CD14-positive monocyte (primary cell): Measurements from ENCODE around the gene INSYN2B. TPM values are rescaled to one million over a fixed set of nuclear protein-coding genes. Genes with fewer than 3 reads are reported as not detected.

Experiments used
- DNase-seq, 3 donors: peaks; one replicate each; pipeline ENCODE4 v3.0.0-alpha.2; 2011 to 2022
- H2AFZ ChIP-seq: 2 replicates; pipeline ENCODE4 v1.6.0; 2012; ENCODE audit warnings: mild to moderate bottlenecking, low read depth, low read length, inconsistent platforms; ENCODE audit not compliant: insufficient read depth, poor library complexity, severe bottlenecking
- H3K27ac ChIP-seq, 2 donors: 1 replicate in 1 of 2; 2 replicates in 1 of 2; pipeline ENCODE4 v1.5.1; 2012 to 2013; ENCODE audit warnings: low read length in 2 of 2, control low read depth in 1 of 2, inconsistent platforms in 1 of 2, low read depth in 1 of 2, mild to moderate bottlenecking in 1 of 2
- H3K27me3 ChIP-seq, 2 donors: one replicate each; pipeline versions ENCODE4 v1.6.0 to v1.6.1; 2011 to 2013; ENCODE audit warnings: low read length in 2 of 2; ENCODE audit not compliant: control insufficient read depth in 2 of 2, insufficient read depth in 2 of 2
- H3K36me3 ChIP-seq, 2 donors: replicated peaks in 1 of 2; 1 replicate in 1 of 2; 2 replicates in 1 of 2; pipeline versions ENCODE4 v1.5.1 to v1.6.1; 2012 to 2013; ENCODE audit warnings: low read length in 2 of 2, control low read depth in 1 of 2, inconsistent platforms in 1 of 2, mild to moderate bottlenecking in 1 of 2; ENCODE audit not compliant: insufficient read depth in 2 of 2, control insufficient read depth in 1 of 2
- H3K4me1 ChIP-seq, 2 donors: 1 replicate in 1 of 2; 2 replicates in 1 of 2; pipeline versions ENCODE4 v1.5.1 to v1.6.1; 2012 to 2013; ENCODE audit warnings: low read length in 2 of 2, control low read depth in 1 of 2, inconsistent platforms in 1 of 2, mild to moderate bottlenecking in 1 of 2, moderate library complexity in 1 of 2; ENCODE audit not compliant: insufficient read depth in 2 of 2, control insufficient read depth in 1 of 2
- H3K4me2 ChIP-seq: replicated peaks from 2 replicates; pipeline ENCODE3; 2012; ENCODE audit warnings: low read length, moderate library complexity, mild to moderate bottlenecking; ENCODE audit not compliant: poor library complexity, severe bottlenecking; ENCODE audit errors: extremely low read depth
- H3K4me3 ChIP-seq, 3 experiments: fragments of 200-600 bp in 1 of 3; sonication (generic) in 1 of 3; replicated peaks in 1 of 3; 1 replicate in 2 of 3; 2 replicates in 1 of 3; pipeline ENCODE4 v1.5.1; 2011 to 2013; ENCODE audit warnings: low read length in 3 of 3, mild to moderate bottlenecking in 3 of 3, control low read depth in 2 of 3, low read depth in 2 of 3, inconsistent platforms in 1 of 3, moderate library complexity in 1 of 3
- H3K79me2 ChIP-seq: 2 replicates; pipeline ENCODE4 v1.6.0; 2012; ENCODE audit warnings: mild to moderate bottlenecking, control low read depth, inconsistent platforms, low read length, moderate library complexity; ENCODE audit not compliant: insufficient read depth
- H3K9ac ChIP-seq: 2 replicates; pipeline ENCODE4 v1.6.0; 2017; ENCODE audit warnings: low read length, mild to moderate bottlenecking; ENCODE audit not compliant: insufficient read depth, poor library complexity, severe bottlenecking
- H3K9me3 ChIP-seq, 2 donors: replicated peaks in 1 of 2; 1 replicate in 1 of 2; 2 replicates in 1 of 2; pipeline versions ENCODE4 v1.5.1 to v1.6.1; 2012 to 2013; ENCODE audit warnings: low read length in 2 of 2, control low read depth in 1 of 2; ENCODE audit not compliant: control insufficient read depth in 1 of 2, insufficient read depth in 1 of 2
- H4K20me1 ChIP-seq: 2 replicates; pipeline ENCODE4 v1.6.0; 2012; ENCODE audit warnings: mild to moderate bottlenecking, low read length, control low read depth, moderate library complexity; ENCODE audit not compliant: insufficient read depth
- H3K27ac Mint-ChIP-seq, 7 donors: one replicate each; pipeline ENCODE4 v1.8.0; 2020; ENCODE audit warnings: mild to moderate bottlenecking in 7 of 7, mixed read lengths in 7 of 7, moderate library complexity in 6 of 7, inconsistent platforms in 2 of 7
- H3K27me3 Mint-ChIP-seq, 3 donors: one replicate each; pipeline ENCODE4 v1.8.0; 2021 to 2022; ENCODE audit warnings: low read depth in 3 of 3, mild to moderate bottlenecking in 3 of 3, mixed read lengths in 3 of 3, moderate library complexity in 3 of 3, inconsistent platforms in 1 of 3
- H3K36me3 Mint-ChIP-seq, 2 donors: one replicate each; pipeline ENCODE4 v1.8.0; 2020; ENCODE audit warnings: mixed read lengths in 2 of 2, inconsistent platforms in 1 of 2, mild to moderate bottlenecking in 1 of 2
- H3K4me1 Mint-ChIP-seq: one replicate; pipeline ENCODE4 v1.8.0; 2020; ENCODE audit warnings: mild to moderate bottlenecking, mixed read lengths
- H3K4me3 Mint-ChIP-seq, 2 donors: one replicate each; pipeline ENCODE4 v1.8.0; 2020; ENCODE audit warnings: mild to moderate bottlenecking in 2 of 2, mixed read lengths in 2 of 2, moderate library complexity in 1 of 2
- H3K9me3 Mint-ChIP-seq, 7 donors: one replicate each; pipeline ENCODE4 v1.8.0; 2020 to 2022; ENCODE audit warnings: mixed read lengths in 7 of 7, mild to moderate bottlenecking in 6 of 7, moderate library complexity in 6 of 7, inconsistent platforms in 2 of 7
- CTCF ChIP-seq: fragments of 200-600 bp; IDR thresholded peaks from one replicate; pipeline ENCODE4 v1.8.0; 2022; ENCODE audit warnings: antibody characterized with exemption, mild to moderate bottlenecking
- WGBS: methylation state at CpG from one replicate; pipeline ENCODE4 v1.1.5; 2013; ENCODE audit warnings: missing lambda C conversion rate; ENCODE audit not compliant: insufficient coverage; 5-methylcytosine and 5-hydroxymethylcytosine counted together
- intact Hi-C, 2 donors: fragments of 100-400 bp; cut with micrococcal nuclease; formaldehyde crosslinking; loops; one replicate each; pipeline versions ENCODE4 v1.15.0 to v1.15.1; 2023
- polyA plus RNA-seq, 3 donors: library from polyadenylated mRNA; depleted of rRNA in 1 of 3; unstranded in 2 of 3; stranded (reverse) in 1 of 3; fragments of 300-500 nt in 2 of 3; fragments of >200 nt in 1 of 3; fragmentation: Illumina TruSeq in 2 of 3; gene quantifications; 1 replicate in 2 of 3; 2 replicates in 1 of 3; pipeline ENCODE4 v1.2.3, GENCODE V29; 2012 to 2021

Gene INSYN2B
- polyA plus RNA-seq, 3 donors = 0.17 TPM; not detected in 2

GRCh38 chr5:169950333-169950732 lies 30.0 kb downstream of the INSYN2B start:
- intact Hi-C loops = no loop called here

GRCh38 chr5:169946743-169947295 lies 33.5 kb downstream of the INSYN2B start:
- no peak for DNase-seq
- no peaks in the 10 kb centered on the region for H3K9me3 ChIP-seq
- no peak overlapping the region for H3K9ac ChIP-seq
- Mint-ChIP-seq H3K4me1 (peaks cover 26% of the 10 kb centered on the region), H3K9me3 (no peaks in the 10 kb centered on the region), H3K36me3 (peaks cover 53 to 71% of the 10 kb centered on the region in 2 donors), H3K4me3 (no peak overlapping the region), H3K27me3 (peaks cover 0 to 4% (median 0%) of the 10 kb centered on the region in 3 donors), H3K27ac (peak overlapping the region in 3 of 7 donors; percentile 32 to 68 (median 54))
- peaks cover 24% of the 10 kb centered on the region for H3K79me2 ChIP-seq
- no peak overlapping the region for H2AFZ ChIP-seq
- peaks cover 99% of the 10 kb centered on the region for H4K20me1 ChIP-seq
- intact Hi-C loops = no loop called here
- no peaks in the 10 kb centered on the region for H3K27me3 ChIP-seq
- TF ChIP-seq CTCF = no peak
- peak overlapping the region in 1 of 2 donors; percentile 18 for H3K27ac ChIP-seq
- no peak overlapping the region for H3K4me3 ChIP-seq
- no peak overlapping the region for H3K4me2 ChIP-seq
- peaks cover 0 to 9% of the 10 kb centered on the region in 2 donors for H3K4me1 ChIP-seq
- H3K36me3 ChIP-seq = peaks cover 30 to 77% of the 10 kb centered on the region in 2 donors
- WGBS = 100% methylated on average over 3 of the region's 5 CpGs

More at GRCh38 chr5:169950333-169950732, 30.0 kb downstream of the INSYN2B start:
- WGBS = no CpG with 5 or more reads among the region's 2 CpGs
- Mint-ChIP-seq H3K4me1 (peaks cover 27% of the 10 kb centered on the region), H3K4me3 (no peak overlapping the region), H3K9me3 (no peaks in the 10 kb centered on the region), H3K27me3 (peaks cover 0 to 4% (median 0%) of the 10 kb centered on the region in 3 donors), H3K36me3 (peaks cover 61 to 77% of the 10 kb centered on the region in 2 donors), H3K27ac (no peak overlapping the region)
- no peak for TF ChIP-seq CTCF
- H3K36me3 ChIP-seq = peaks cover 35 to 77% of the 10 kb centered on the region in 2 donors
- DNase-seq = no peak
- H3K4me1 ChIP-seq = peaks cover 6 to 8% of the 10 kb centered on the region in 2 donors
- H4K20me1 ChIP-seq = peaks cover 99% of the 10 kb centered on the region
- H3K27ac ChIP-seq = peak overlapping the region in 1 of 2 donors; percentile 48
- no peak overlapping the region for H3K4me3 ChIP-seq
- no peak overlapping the region for H3K9ac ChIP-seq
- H3K9me3 ChIP-seq = no peaks in the 10 kb centered on the region
- H3K4me2 ChIP-seq = no peak overlapping the region
- H3K79me2 ChIP-seq = peaks cover 10% of the 10 kb centered on the region
- H3K27me3 ChIP-seq = no peaks in the 10 kb centered on the region
- no peak overlapping the region for H2AFZ ChIP-seq
